WTC11 (cell line): ENCODE data around the gene GNB2.

Source experiments
- FOXP1 ChIP-seq: sonication (generic); formaldehyde crosslinking; IDR thresholded peaks from 2 replicates; pipeline ENCODE4 v1.8.0; 2022; ENCODE audit warnings: missing genetic modification reagents, mild to moderate bottlenecking, moderate library complexity, borderline replicate concordance
- GTF2I ChIP-seq: fragments of 250-450 bp; sonication (Bioruptor Pico); conservative IDR thresholded peaks from 2 replicates; pipeline ENCODE4 v1.4.0; 2021; ENCODE audit warnings: mild to moderate bottlenecking
- SOX15 ChIP-seq: fragments of 250-450 bp; sonication (Bioruptor Pico); IDR thresholded peaks from 2 replicates; pipeline ENCODE4 v1.9.0; 2021; ENCODE audit warnings: mild to moderate bottlenecking
- ZNF263 ChIP-seq: sonication (generic); formaldehyde crosslinking; IDR thresholded peaks from 2 replicates; pipeline ENCODE4 v1.8.1; 2022; ENCODE audit warnings: low read depth, mild to moderate bottlenecking, moderate library complexity, missing genetic modification reagents
- TF ChIP-seq, protein P1 (sequence below): fragments of 200-600 bp; IDR thresholded peaks from 2 replicates; pipeline ENCODE4 v1.8.0; 2022; ENCODE audit warnings: antibody characterized with exemption
- TF ChIP-seq, protein P2 (sequence below): sonication (generic); formaldehyde crosslinking; IDR thresholded peaks from 2 replicates; pipeline ENCODE4 v1.8.0; 2022; ENCODE audit warnings: missing genetic modification reagents
- TF ChIP-seq, protein P3 (sequence below): sonication (generic); formaldehyde crosslinking; IDR thresholded peaks from 2 replicates; pipeline ENCODE4 v1.8.1; 2023; ENCODE audit warnings: mild to moderate bottlenecking, missing genetic modification reagents

DNA sequence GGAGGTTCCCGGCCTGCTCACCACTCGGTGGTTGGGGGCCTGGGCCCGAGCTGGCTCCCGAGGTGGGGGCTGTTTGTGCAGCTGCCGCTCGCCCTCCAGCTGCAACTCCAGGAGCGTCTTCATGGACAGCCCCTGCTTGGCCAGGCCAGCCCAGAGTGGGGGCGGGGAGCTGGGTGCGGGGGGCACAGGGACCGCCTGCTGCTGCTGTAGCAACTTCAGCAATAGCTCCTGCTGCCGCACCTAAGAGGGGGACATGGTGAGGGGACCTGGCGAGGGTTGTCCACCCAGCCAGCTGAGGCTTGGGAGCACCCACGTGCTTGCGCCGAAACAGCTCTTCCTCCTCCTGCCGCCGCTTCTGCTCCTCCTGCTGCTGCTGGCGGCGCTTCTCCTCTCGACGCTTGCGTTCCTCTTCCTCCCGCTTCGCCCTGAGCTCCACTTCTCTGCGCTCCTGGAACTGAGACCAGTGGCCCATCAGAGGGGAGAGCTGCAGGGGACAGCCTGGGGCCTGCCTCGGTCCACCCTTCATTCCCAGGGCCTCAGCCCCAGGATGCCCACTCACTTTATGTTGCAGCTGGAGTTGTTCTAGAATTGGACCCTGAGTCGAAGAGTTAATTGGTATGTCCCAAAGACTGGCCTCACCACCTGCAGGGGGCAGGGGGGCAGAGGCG lies 9.6 kb downstream of the GNB2 start:
- TF ChIP-seq, protein P1, sequence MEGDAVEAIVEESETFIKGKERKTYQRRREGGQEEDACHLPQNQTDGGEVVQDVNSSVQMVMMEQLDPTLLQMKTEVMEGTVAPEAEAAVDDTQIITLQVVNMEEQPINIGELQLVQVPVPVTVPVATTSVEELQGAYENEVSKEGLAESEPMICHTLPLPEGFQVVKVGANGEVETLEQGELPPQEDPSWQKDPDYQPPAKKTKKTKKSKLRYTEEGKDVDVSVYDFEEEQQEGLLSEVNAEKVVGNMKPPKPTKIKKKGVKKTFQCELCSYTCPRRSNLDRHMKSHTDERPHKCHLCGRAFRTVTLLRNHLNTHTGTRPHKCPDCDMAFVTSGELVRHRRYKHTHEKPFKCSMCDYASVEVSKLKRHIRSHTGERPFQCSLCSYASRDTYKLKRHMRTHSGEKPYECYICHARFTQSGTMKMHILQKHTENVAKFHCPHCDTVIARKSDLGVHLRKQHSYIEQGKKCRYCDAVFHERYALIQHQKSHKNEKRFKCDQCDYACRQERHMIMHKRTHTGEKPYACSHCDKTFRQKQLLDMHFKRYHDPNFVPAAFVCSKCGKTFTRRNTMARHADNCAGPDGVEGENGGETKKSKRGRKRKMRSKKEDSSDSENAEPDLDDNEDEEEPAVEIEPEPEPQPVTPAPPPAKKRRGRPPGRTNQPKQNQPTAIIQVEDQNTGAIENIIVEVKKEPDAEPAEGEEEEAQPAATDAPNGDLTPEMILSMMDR, result no peak
- TF ChIP-seq, protein P2, sequence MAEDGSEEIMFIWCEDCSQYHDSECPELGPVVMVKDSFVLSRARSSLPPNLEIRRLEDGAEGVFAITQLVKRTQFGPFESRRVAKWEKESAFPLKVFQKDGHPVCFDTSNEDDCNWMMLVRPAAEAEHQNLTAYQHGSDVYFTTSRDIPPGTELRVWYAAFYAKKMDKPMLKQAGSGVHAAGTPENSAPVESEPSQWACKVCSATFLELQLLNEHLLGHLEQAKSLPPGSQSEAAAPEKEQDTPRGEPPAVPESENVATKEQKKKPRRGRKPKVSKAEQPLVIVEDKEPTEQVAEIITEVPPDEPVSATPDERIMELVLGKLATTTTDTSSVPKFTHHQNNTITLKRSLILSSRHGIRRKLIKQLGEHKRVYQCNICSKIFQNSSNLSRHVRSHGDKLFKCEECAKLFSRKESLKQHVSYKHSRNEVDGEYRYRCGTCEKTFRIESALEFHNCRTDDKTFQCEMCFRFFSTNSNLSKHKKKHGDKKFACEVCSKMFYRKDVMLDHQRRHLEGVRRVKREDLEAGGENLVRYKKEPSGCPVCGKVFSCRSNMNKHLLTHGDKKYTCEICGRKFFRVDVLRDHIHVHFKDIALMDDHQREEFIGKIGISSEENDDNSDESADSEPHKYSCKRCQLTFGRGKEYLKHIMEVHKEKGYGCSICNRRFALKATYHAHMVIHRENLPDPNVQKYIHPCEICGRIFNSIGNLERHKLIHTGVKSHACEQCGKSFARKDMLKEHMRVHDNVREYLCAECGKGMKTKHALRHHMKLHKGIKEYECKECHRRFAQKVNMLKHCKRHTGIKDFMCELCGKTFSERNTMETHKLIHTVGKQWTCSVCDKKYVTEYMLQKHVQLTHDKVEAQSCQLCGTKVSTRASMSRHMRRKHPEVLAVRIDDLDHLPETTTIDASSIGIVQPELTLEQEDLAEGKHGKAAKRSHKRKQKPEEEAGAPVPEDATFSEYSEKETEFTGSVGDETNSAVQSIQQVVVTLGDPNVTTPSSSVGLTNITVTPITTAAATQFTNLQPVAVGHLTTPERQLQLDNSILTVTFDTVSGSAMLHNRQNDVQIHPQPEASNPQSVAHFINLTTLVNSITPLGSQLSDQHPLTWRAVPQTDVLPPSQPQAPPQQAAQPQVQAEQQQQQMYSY (CRISPR knock-in tag), result no peak
- TF ChIP-seq, protein P3, sequence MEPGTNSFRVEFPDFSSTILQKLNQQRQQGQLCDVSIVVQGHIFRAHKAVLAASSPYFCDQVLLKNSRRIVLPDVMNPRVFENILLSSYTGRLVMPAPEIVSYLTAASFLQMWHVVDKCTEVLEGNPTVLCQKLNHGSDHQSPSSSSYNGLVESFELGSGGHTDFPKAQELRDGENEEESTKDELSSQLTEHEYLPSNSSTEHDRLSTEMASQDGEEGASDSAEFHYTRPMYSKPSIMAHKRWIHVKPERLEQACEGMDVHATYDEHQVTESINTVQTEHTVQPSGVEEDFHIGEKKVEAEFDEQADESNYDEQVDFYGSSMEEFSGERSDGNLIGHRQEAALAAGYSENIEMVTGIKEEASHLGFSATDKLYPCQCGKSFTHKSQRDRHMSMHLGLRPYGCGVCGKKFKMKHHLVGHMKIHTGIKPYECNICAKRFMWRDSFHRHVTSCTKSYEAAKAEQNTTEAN (CRISPR knock-in tag), result no peak
- TF ChIP-seq GTF2I (CRISPR knock-in tag), result no peak
- no peak for TF ChIP-seq FOXP1 (CRISPR knock-in tag)
- TF ChIP-seq SOX15 (CRISPR knock-in tag), result no peak
- TF ChIP-seq ZNF263 (CRISPR knock-in tag), result no peak
